ENCODE results near the gene ETV1.
"Not testable (repeated sequence)": the region's sequence is repeated elsewhere in the genome, so short reads cannot be mapped to it uniquely, and the experiment has no call there.

ETV1 gene

DNA sequence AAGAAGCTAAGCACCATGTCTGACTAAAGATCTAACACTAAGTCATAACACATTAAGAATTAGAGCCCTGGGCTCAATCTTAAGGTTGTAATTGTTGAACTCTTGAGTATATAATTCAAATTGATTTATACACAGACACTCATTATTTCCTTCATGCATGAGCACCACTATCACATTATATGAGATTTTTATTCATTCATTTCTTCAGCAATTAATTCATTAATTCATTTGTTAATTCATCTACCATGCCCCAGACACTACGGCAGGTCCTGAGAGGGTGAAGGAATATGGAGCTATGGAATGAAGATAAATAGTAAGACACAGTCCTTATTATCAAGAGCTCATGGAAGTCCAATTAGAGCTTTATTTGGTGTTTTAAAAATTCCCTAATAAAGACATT lies 41.9 kb downstream of the ETV1 start:
- no peak overlapping the region for H3K4me3 ChIP-seq (ENCODE audit: low read depth, low read length)
- no peak for DNase-seq (ENCODE audit: low read depth)

DNA sequence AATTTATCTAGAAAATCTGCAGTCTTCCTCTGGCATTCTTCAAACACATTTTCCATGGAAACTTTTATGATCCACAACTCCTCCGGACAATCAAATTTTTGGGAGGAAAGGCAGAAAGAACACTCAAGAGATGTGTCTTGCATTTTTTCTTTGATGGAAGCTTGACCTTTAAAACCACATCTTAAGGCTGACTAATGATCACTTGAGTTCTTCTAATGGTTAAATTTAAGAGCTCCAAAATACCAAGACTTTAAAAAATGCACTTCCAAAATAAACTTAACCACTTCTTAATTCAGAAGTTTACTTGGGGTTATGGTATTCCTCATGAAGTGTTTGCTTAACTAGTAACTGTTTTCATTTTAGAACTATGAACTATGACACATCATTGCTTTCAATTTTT lies 43.3 kb downstream of the ETV1 start:
- H3K4me3 ChIP-seq (ENCODE audit: low read depth, low read length): no peak overlapping the region

DNA sequence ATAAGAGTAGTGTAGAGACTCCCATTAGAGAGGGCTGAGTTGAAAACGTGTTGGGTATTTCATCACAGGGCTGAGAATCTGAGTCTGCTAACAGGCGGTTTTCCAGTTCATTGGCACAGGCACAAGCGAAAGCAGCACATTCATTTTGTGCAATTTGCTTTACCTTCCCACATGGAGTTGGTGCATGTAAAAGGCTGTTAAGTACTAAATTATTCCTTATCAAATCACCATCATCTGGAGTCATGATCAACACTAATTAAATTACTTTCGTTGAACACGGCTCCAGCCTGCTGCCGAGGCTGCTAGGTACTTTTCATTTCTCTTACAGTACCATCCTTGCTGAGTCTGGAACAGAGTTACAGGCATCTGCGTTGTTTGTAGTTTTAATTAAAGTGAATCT lies 43.8 kb downstream of the ETV1 start:
- no peak for DNase-seq (ENCODE audit: low read depth)
- no peak overlapping the region for H3K4me3 ChIP-seq (ENCODE audit: low read depth, low read length)

More for the DNA sequence above, 43.3 kb downstream of the ETV1 start:
- peak; percentile 23 for DNase-seq (ENCODE audit: low read depth)

DNA sequence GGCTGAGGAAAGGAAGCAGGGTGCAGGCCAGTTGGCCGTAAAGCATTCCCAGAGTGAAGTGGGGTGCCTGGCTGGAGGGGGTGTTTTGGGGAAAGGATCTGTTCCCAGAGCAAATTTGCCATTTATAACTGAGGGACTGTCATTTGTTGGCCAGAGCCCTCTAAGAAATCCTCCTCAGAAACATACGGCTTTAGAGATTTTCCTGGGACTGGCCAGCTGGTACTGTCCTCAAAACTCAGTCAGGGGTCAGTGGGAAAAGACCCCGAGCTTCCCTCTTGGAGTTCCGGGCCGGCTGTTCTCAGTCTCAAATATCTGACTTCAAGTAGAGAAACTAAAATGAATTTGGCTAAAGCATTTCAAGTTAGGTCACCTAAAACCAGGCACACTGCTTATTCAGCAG lies 55.9 kb downstream of the ETV1 start:
- H3K4me3 ChIP-seq (ENCODE audit: low read depth, low read length): no peak overlapping the region
- no peak for DNase-seq (ENCODE audit: low read depth)

DNA sequence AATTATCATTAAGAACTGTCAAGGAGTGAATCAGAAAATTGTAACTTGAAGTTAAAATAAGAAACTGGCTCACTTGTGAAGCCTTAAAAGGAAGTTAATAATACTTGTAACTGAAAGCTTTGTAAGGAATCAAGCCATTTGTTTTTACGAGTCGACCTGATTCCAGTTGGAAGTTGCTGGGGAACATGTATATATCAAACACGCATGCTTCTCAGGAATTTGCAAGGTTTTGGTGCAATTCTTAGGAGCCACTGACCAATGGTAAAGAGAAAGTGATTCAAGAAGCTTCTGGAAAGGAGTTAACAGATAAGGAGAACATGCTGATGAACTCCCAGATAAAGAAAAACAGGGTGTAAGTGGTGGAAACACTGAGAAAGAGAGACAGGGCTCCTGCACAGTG lies 56.4 kb downstream of the ETV1 start:
- no peak overlapping the region for H3K4me3 ChIP-seq (ENCODE audit: low read depth, low read length)
- DNase-seq (ENCODE audit: low read depth): no peak

DNA sequence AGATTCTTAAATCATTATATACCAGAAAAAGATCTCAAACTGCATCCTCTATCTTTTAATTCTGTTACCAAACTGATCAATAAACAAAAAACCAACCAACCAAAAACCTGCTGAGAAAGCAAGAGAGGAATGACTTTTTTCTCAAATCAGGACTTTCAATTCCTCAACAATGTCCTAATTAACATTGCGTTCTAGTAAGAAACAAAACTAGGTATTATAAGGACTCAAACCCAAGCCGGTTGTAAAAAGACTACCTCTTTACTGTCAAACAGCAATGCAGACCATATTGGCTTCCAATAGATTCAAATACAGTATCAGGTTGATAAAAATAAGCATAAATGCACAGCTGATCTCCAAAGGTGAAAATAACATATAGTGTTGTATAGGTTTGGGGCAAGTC lies 57.3 kb downstream of the ETV1 start:
- no peak for DNase-seq (ENCODE audit: low read depth)
- H3K4me3 ChIP-seq (ENCODE audit: low read depth, low read length): no peak overlapping the region

DNA sequence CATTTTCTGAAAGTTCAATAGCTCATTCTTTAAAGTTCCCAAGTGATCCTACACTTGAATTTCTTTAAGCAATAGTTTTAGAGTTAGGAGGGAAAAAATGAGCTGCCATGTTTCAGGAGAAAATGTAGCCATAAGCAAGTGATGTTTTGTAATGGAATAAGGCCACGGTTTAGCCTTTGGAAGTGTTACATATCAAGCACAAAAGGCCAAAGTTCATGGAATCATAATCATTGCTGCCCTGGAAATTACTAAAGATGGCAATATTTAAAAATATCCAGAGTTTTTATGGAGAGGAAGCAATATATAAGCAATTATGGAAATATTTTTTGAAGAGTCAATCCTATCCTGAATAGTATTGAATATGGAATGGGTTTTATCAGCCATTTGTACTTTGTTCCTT lies 68.4 kb downstream of the ETV1 start:
- DNase-seq (ENCODE audit: low read depth): no peak
- no peak overlapping the region for H3K4me3 ChIP-seq (ENCODE audit: low read depth, low read length)

DNA sequence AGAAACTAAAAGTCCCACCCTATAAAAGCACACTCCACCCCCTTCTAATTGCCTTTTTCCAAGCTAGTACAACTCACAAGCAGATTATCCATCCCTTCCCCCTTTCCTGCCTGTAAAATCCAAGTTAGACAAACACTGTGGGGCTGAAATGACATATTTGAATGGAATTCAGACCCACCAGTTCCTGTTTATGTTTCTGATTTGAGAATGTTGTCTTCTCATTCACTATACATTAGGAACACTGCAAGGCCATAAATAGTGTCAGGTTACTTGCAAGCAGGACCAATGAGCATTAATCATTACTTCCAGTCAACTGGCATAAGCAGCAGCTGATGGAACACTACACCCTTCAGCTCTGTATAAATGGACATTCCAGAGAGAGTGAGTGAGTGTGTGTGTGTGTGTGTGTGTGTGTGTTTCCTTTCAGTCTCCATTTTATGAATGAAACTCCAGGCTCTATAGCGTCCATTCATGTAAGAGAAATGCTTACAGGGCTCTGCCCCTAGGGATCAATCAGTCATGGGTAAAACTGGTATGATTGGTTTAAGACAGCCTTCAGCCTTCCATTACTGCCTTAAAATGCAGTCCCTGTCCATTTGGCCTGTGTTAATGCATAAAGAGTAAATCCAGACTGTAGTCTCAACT lies 69.3 kb downstream of the ETV1 start:
- H3K4me3 ChIP-seq (ENCODE audit: low read depth, low read length): no peak overlapping the region
- peak; percentile 100 for DNase-seq (ENCODE audit: low read depth)

DNA sequence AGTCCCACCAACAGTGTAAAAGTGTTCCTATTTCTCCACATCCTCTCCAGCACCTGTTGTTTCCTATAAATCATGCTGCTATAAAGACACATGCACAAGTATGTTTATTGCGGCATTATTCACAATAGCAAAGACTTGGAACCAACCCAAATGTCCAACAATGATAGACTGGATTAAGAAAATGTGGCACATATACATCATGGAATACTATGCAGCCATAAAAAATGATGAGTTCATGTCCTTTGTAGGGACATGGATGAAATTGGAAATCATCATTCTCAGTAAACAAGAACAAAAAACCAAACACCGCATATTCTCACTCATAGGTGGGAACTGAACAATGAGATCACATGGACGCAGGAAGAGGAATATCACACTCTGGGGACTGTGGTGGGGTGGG lies 71.1 kb downstream of the ETV1 start:
- not testable (repeated sequence) for H3K4me3 ChIP-seq (ENCODE audit: low read depth, low read length); DNase-seq (ENCODE audit: low read depth)

DNA sequence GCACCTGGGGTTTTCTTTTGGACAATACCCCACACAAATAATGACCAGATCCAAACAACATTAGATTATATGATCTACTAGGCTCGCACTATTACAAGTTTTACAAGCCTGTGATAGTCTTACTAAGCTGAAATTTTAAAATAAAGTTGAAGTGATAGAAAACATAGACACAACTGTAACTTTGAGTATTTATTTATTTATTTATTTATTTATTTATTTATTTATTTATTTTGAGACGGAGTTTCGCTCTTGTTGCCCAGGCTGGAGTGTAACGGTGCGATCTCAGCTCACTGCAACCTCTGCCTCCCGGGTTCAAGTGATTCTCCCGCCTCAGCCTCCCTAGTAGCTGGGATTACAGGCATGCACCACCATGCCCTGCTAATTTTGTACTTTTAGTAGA lies 72.4 kb downstream of the ETV1 start:
- H3K4me3 ChIP-seq (ENCODE audit: low read depth, low read length); DNase-seq (ENCODE audit: low read depth): not testable (repeated sequence)

DNA sequence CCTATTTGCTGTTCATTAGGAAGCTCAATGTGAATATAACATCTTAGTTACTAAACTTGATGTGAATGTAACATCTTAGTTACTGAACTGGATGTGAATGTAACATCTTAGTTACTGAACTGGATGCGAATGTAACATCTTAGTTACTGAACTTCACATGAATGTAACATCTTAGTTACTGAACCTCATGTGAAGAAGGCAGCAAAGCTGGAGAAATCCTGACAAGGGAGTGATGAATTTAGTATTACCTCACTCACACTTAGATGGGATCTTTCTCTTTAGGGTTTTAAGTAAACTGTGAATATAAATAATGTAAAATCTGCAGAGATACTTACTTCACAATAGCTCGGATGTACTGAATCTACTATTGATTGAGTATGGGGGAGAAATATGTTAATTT lies 73.6 kb downstream of the ETV1 start:
- no peak for DNase-seq (ENCODE audit: low read depth)
- H3K4me3 ChIP-seq (ENCODE audit: low read depth, low read length): no peak overlapping the region

DNA sequence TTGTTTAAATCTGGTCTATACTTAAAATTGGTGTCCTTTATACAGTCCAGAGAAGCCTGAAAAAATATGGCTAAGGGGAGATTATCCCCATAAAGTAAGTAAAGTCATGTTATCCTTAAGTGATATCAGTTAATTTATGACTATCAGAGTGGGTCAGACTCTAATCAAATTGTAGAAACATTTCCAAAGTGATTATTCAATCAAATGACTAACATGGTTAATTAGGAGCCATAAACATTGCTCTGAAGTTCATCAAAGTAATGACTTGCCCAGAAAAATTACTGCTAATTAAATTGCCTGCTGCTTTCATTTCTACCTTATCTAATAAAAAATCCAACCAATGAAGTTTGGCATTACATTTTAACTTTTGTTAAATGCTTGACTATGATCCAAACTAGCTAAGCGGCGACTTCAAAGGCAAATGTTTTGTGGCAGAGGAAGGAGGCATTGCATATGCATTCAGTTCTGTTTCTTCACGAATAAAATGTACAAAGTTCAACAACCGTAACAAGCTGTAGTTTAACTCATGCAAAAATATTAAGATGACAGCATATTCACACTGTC lies 76.7 kb downstream of the ETV1 start:
- no peak for DNase-seq (ENCODE audit: low read depth)
- no peak overlapping the region for H3K4me3 ChIP-seq (ENCODE audit: low read depth, low read length)

DNA sequence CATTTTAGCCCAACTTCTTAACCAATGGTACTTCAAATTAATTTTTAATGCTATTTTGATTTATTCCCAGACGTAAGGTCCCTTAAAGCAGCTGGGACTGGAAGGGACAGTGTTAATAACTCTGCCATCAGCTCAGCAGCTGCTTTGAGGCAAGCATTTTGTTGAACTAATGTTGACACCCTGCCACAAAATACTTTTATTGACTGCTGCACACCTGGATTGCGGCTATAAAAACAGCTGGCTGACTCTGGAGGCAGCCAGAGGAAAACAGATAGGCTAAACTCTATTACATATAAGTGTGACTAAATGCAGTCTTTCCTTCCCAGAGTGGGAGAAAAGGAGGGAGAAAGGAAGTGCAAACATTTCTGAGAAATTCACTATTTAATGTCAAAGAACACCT lies 77.6 kb downstream of the ETV1 start:
- H3K4me3 ChIP-seq (ENCODE audit: low read depth, low read length): no peak overlapping the region
- DNase-seq (ENCODE audit: low read depth): no peak

DNA sequence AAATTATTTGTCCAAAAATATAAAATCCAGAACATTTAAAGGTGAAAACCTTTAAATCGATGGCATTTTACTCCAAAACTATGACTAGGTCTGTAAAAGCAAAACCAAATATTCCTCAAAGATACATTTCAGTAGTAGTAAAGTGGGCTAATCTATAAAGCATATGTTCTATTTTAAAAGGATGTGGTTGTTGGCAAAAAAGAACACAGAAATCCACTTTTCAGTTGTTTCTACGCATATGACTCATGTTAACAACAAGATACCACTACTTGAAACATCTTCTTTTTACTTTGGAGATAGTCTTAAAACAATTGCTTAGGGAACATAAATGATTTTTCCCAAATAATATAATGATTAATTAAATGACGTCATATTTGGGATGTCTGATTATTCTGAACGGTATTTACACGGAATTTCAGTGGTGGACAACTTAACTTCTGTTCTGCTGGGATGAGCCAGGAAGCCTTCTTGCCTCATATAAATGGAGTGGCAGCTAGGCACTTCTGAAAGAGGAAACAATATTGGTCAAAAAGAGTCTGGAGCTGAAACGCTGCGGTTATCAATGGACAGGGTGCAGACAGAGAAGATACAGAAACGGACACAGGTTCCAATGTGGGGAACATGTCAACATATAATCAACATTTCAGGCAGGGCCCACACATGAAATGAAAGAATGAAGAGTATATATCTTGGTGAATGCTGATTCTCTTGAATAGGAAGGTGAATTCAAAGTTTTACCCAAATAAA lies 78.5 kb downstream of the ETV1 start:
- H3K4me3 ChIP-seq (ENCODE audit: low read depth, low read length): no peak overlapping the region
- no peak for DNase-seq (ENCODE audit: low read depth)

DNA sequence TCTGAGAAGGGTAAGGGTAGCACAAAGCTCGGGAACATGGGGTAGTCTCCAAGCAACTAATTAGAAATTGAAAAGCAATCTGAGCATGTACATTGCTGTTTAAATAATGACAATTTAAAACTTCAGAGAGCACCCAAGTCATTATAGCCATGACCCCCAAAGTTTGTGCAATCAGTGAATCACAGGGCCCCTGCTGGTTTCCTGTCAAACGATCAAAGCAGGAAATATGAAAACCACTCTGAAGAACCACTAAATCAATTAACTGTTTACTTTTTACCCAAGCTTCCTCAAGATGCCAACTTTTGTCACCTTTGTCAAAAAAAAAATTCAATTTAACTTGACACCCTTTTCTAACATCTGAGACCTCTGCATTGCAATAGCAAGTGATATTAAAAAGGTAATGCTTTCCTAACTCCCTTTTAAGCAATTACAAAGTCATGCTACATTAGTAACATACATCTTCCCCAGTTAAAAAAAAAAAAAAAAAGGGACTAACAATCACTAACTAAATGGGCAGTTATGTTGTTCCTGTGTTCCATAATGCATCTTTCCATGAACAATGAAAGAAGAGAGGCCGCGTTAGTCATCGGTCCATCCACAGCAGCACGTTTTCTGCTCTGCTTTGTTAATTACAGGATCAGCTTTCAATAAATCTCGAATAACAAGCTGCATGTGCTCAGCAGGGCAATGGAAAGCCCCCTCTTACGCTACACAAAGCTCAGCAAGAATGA lies 80.6 kb downstream of the ETV1 start:
- no peak overlapping the region for H3K4me3 ChIP-seq (ENCODE audit: low read depth, low read length)
- DNase-seq (ENCODE audit: low read depth): no peak

DNA sequence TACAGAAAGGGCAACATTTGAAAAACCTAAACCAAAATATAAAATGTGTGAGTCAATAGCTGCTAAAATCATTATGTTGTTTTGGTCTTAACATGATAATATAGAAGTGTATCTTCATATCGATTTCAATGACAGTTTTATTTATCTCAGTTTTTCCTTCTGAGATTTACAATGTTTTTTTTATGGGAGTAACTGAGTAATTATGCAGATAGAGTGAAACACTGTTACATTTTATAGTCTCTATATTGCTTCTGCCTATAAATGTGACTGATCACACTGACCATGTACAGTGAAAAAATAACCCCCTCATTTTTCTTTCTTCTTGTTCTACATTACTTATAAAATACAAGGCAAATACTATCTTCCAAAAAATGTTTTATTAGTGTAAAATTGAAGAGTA lies 81.6 kb downstream of the ETV1 start:
- no peak for DNase-seq (ENCODE audit: low read depth)
- no peak overlapping the region for H3K4me3 ChIP-seq (ENCODE audit: low read depth, low read length)

DNA sequence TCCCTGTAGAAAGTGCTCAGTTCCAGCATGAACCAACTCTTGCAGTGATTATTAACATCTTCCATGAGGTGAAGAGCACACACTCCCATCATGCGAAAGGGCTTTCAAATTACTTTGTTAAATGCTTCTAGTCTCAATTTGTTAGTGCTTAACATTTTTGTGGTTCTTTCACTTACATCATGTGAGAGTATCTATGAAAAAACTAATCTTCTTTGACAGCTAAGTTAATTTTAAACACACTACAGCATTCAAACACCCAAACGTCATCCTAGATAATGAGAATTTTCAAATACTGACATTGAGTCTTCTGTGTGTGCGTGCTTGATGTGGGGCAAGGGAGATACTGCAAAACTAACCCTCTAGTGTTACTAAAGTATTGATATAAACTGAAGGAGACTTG lies 84.8 kb downstream of the ETV1 start:
- no peak overlapping the region for H3K4me3 ChIP-seq (ENCODE audit: low read depth, low read length)
- no peak for DNase-seq (ENCODE audit: low read depth)

DNA sequence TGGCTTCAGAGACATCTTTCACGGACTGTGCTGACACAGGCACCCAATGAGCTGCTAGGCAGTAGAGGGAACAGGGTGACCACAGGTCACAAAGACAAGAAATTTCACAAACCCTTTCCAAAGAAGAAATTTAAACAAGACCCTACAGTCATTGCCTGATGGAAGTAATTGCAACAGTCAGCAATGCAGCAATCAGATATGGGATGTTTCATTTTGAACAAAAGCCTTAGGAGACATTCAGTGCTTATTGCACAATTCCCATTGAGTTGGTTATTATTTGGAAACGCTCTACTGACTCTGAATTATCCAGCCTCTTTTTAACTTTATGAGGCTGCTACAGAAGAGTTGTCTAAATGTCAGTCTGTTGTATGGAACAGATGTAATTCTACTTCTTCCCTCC lies 85.5 kb downstream of the ETV1 start:
- peak; percentile 54 for DNase-seq (ENCODE audit: low read depth)
- no peak overlapping the region for H3K4me3 ChIP-seq (ENCODE audit: low read depth, low read length)

DNA sequence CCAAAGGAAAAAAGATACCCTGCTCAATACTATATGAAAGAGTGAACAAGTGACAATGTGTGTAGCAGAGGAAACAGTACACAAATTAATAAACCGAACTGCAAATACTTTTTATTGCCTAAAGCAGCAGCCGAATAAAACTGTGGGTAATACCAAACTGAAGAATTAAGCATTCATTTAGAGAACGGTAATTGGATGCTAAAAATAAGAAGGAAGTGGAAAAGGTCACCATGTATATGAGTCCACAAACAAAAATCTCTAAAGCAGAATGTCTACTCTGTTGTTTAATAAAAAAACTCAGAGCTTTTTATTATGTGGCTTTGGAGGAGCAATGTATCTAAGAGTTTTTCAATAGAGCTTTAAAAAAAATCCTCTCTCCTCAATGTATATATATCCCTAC lies 87.9 kb downstream of the ETV1 start:
- DNase-seq (ENCODE audit: low read depth): no peak

DNA sequence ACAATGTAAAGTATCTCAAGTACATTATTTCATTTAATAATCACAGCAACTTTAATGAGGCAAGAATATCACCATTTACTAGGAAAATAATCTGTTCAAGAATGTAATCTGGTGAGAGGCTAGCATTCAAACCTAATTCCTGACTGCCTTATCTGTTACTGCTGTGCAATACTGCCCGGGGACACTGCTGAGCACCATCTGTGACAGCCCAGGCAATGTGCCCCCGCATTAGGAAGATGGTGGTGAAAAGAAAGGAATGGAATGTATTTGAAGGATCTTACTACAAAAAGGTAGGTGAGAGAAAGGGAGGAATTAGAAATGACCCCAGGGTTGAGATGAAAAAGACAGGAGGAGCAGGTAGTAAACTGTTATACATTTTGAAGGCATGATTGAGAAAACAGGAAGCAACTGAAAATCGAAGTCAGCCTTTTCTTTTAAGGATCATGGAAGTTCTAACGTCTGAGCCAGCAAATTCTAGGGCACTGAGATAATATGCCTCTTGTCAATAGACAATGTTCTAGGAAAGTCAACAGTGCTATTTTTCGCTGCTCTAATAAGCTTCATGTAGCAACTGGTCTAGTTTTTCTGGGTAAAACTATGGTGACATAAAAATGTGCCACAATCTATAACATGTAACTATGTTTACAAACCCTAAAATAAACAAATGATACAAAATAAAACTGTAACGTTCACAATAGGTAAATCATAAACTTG lies 90.4 kb downstream of the ETV1 start:
- DNase-seq (ENCODE audit: low read depth): no peak

More for the DNA sequence above, 87.9 kb downstream of the ETV1 start:
- H3K4me3 ChIP-seq (ENCODE audit: low read depth, low read length): no peak overlapping the region

More for the DNA sequence above, 90.4 kb downstream of the ETV1 start:
- no peak overlapping the region for H3K4me3 ChIP-seq (ENCODE audit: low read depth, low read length)

Data from skeletal muscle cell (primary cell).